HFFc6 (cell line): Measurements from ENCODE around the gene DMGDH. TPM values are rescaled to one million over a fixed set of nuclear protein-coding genes. Genes with fewer than 3 reads are reported as not detected.
A peak's percentile ranks its signal among the peaks of the same experiment; 100 is the strongest.
"Not testable (repeated sequence)": the region's sequence is repeated elsewhere in the genome, so short reads cannot be mapped to it uniquely, and the experiment has no call there.

Experiments used
- DNase-seq: peaks from one replicate; pipeline ENCODE4 v3.0.0-alpha.2; 2018
- H3K27ac Mint-ChIP-seq: 2 replicates; pipeline ENCODE4 v1.8.0; 2020; ENCODE audit warnings: mild to moderate bottlenecking, mixed read lengths
- H3K27me3 Mint-ChIP-seq: 2 replicates; pipeline ENCODE4 v1.8.0; 2021; ENCODE audit warnings: mild to moderate bottlenecking, moderate library complexity, mixed read lengths; ENCODE audit not compliant: insufficient read depth
- H3K36me3 Mint-ChIP-seq: 2 replicates; pipeline ENCODE4 v1.8.0; 2021; ENCODE audit warnings: low read depth, mixed read lengths
- H3K4me1 Mint-ChIP-seq: 2 replicates; pipeline ENCODE4 v1.8.0; 2020; ENCODE audit warnings: low read depth, mixed read lengths
- H3K4me3 Mint-ChIP-seq: 2 replicates; pipeline ENCODE4 v1.8.0; 2020; ENCODE audit warnings: mild to moderate bottlenecking, moderate library complexity, mixed read lengths
- H3K9me3 Mint-ChIP-seq: 2 replicates; pipeline ENCODE4 v1.8.0; 2020; ENCODE audit warnings: mild to moderate bottlenecking, mixed read lengths
- total RNA-seq, 6 experiments: library from RNA; stranded (reverse); fragmentation: NEBNext Ultra II Directional; extraction: Animal tissue kit (Norgen Biotek cat#: 25700); gene quantifications; 2 replicates in 1 of 6; 3 replicates in 5 of 6; pipeline ENCODE4 v1.2.3, GENCODE V29; 2021
- TF ChIP-seq, protein P1 (sequence below): fragments of 200-600 bp; sonication (generic); IDR thresholded peaks from 2 replicates; pipeline ENCODE4 v1.5.0; 2021; ENCODE audit warnings: antibody characterized with exemption, mild to moderate bottlenecking

Gene DMGDH
- total RNA-seq, 6 experiments from 2014 or later = 0.18 to 0.58 (median 0.52) TPM; not detected in 1

DNA sequence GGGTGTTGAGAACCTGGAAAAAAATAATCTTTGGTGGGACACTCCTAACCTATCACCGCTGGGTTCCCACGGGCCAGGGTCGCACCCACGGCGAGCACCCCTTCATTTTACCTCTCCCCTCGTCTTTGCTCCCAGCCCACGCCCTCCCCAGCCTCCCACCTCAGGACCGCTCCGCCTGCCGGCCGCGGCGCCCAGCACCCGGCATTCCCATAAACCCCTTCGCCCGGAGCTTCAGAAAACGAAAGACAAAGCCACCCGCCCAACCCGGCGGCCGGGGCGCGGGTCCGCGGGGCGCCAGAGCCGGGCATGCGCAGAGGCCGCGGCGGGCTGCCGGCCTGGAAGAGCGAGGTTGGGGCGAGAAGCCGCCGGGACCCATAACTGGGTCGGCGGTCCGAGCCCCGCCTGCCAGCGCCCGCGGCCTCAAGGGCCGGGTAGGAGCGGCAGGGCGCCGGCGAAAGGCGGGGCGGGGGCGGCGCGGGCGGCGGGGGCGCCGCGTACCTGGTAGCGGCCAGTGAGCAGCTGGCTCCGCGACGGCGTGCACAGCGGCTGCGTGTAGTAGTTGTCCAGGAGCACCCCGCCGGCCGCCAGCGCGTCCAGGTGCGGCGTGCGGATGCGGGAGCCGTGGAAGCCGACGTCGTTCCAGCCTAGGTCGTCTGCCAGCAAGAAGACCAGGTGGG is 84.9 kb downstream of the DMGDH start:
- peak; percentile 75 for DNase-seq
- Mint-ChIP-seq H3K4me1 (peaks cover 50% of the 10 kb centered on the region), H3K36me3 (no peaks in the 10 kb centered on the region), H3K9me3 (no peaks in the 10 kb centered on the region), H3K4me3 (peak overlapping the region; percentile 92), H3K27ac (peak overlapping the region; percentile 84), H3K27me3 (no peaks in the 10 kb centered on the region)
- TF ChIP-seq, protein P1, sequence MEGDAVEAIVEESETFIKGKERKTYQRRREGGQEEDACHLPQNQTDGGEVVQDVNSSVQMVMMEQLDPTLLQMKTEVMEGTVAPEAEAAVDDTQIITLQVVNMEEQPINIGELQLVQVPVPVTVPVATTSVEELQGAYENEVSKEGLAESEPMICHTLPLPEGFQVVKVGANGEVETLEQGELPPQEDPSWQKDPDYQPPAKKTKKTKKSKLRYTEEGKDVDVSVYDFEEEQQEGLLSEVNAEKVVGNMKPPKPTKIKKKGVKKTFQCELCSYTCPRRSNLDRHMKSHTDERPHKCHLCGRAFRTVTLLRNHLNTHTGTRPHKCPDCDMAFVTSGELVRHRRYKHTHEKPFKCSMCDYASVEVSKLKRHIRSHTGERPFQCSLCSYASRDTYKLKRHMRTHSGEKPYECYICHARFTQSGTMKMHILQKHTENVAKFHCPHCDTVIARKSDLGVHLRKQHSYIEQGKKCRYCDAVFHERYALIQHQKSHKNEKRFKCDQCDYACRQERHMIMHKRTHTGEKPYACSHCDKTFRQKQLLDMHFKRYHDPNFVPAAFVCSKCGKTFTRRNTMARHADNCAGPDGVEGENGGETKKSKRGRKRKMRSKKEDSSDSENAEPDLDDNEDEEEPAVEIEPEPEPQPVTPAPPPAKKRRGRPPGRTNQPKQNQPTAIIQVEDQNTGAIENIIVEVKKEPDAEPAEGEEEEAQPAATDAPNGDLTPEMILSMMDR = peak; percentile 64

DNA sequence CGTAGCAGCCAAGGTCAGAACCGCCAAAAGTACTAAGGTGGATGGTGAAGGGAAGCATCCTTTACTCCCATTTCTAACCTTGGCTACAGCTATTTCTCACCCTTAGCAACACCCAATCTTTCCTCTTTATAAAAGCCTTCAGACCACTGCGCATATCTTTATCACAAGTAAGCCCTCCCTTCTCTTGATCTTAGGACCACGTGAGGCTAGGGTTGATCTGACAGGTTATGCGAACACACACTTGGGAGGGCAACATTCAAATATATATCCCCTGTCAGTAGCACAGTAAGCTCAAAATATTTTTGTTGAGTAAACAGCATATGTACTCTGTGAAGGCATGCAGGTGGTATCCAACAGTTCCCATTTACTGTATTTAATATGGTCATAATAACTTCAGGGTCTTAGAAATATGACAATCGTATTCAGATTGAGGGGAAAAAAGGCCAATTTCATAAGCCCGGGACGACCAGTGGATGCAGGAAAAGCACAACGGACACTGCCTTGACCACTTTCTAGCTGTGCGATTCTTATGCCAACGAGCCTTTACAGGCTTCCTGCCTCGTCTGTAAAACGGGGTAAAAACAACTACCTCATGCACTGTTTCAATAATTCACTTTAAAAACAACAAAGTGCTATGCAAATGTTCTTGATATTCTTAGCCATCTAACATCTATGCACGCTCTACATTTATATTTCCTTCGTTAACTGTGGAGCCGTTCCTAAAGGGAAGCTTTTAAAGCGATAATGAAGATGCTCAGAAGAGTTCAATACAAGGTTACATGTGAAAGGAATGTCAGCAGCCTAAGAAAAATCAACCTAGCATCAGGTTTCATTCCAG is 85.7 kb downstream of the DMGDH start:
- DNase-seq = no peak
- H3K27me3 Mint-ChIP-seq = no peaks in the 10 kb centered on the region
- no peaks in the 10 kb centered on the region for H3K9me3 Mint-ChIP-seq
- H3K4me1 Mint-ChIP-seq = peaks cover 50% of the 10 kb centered on the region
- TF ChIP-seq, protein P1 = no peak
- H3K27ac Mint-ChIP-seq = peak overlapping the region; percentile 84
- H3K4me3 Mint-ChIP-seq = peak overlapping the region; percentile 92
- no peaks in the 10 kb centered on the region for H3K36me3 Mint-ChIP-seq

DNA sequence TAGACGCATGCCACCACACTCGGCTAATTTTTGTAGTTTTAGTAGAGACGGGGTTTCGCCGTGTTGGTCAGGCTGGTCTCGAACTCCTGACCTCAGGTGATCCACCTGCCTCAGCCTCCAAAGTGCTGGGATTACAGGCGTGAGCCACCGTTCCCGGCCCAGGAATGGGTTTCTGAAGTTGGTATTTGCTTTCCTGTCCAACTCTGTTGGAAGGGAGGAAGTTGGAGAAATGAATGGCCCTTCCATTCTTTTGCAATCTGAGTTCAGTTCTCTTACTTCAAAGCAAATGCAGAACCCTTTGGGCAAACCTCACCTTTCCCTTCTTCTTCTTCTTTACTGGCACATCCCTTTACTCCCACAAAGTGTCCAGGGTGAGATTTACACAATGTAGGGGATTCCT is 86.3 kb downstream of the DMGDH start:
- H3K9me3 Mint-ChIP-seq, H3K36me3 Mint-ChIP-seq, DNase-seq, H3K27me3 Mint-ChIP-seq: not testable (repeated sequence)
- Mint-ChIP-seq H3K4me3 (peak overlapping the region; percentile 92), H3K27ac (peak overlapping the region; percentile 84), H3K4me1 (peaks cover 50% of the 10 kb centered on the region)

DNA sequence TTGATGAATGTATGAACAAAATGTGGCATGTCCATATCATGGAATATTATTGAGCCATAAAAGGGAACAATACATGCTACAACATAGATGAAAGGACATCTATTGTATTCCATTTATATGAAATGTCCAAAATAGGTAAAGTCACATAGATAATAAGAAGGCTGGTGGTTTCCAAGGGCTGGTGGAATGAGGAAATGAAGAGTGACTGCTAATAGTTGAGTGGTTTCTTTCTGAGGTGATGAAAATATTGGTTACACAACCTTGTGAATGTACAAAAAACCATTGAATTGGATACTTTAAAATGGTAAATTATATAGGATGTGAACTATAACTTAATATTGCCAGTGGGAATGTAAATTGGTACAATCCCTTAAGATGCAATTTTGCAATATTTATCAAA is 89.6 kb downstream of the DMGDH start:
- TF ChIP-seq, protein P1 = no peak
- DNase-seq = no peak
- Mint-ChIP-seq H3K36me3 (no peaks in the 10 kb centered on the region), H3K9me3 (no peaks in the 10 kb centered on the region), H3K27ac (no peak overlapping the region), H3K4me3 (no peak overlapping the region), H3K27me3 (no peaks in the 10 kb centered on the region), H3K4me1 (peaks cover 48% of the 10 kb centered on the region)

DNA sequence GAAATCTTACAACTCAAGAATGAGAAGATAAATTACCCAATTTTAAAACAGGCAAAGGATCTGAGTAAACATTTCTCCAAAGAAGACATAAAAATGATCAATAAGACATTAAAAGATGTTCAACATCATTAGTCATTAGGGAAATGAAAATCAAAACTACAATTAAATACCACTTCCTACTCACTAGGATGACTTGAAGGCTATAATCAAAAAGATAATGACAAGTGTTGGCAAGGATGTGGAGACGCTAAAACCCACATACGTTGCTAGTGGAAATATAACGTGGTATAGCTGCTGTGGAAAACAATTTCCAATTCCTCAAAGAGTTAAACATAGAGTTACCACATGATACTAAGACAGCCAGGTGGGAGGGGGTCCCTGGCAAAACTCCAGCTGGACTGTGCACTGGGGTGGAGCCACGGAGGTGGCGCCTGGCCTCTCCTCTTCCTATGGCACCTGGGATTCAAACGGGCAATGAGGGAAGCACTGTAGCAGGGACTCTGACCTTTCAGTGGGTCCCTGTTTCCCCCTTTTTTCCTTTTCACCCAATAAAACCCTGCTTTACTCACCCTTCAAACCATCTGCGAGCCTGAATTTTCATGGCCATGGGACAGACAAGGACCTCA is 90.2 kb downstream of the DMGDH start:
- H3K4me3 Mint-ChIP-seq = no peak overlapping the region
- H3K27ac Mint-ChIP-seq = no peak overlapping the region
- no peak for DNase-seq
- H3K9me3 Mint-ChIP-seq = no peaks in the 10 kb centered on the region
- H3K4me1 Mint-ChIP-seq = peaks cover 50% of the 10 kb centered on the region
- no peaks in the 10 kb centered on the region for H3K27me3 Mint-ChIP-seq
- no peaks in the 10 kb centered on the region for H3K36me3 Mint-ChIP-seq
- TF ChIP-seq, protein P1 = no peak

DNA sequence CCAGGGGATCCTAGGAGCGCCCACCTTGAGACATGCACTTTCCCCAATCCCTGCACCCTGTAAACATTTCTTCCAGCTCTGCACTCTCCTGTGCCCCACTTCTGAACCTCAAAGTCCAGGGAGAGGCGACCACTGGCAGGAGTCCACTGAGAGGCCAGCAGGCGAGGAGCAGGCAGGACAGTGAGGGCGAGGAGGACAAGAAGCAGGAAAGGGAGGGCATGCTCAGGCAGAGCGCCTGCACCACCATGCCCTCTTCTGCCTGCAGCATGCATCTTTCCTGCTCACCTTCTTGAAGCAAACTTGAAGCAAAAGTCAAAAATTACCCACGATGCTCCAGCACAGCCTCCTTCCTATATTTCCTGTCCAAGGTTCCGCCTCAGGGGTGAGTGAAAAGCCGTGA is 94.4 kb downstream of the DMGDH start:
- Mint-ChIP-seq H3K4me1 (peaks cover 30% of the 10 kb centered on the region), H3K27ac (no peak overlapping the region), H3K36me3 (no peaks in the 10 kb centered on the region), H3K4me3 (no peak overlapping the region), H3K9me3 (no peaks in the 10 kb centered on the region), H3K27me3 (peaks cover 1% of the 10 kb centered on the region)
- no peak for DNase-seq
- TF ChIP-seq, protein P1 = no peak
